Effector memory CD4-positive, alpha-beta T cell (primary cell): ENCODE data around the gene AQR.

Experiments
- DNase-seq, 3 donors: peaks; one replicate each; pipeline ENCODE4 v3.0.0-alpha.2; 2020
- H3K27ac ChIP-seq: 2 replicates; pipeline ENCODE4 v1.7.0; 2013; ENCODE audit warnings: mild to moderate bottlenecking, low read length, moderate library complexity; ENCODE audit not compliant: insufficient read depth, poor library complexity, severe bottlenecking
- H3K27me3 ChIP-seq: replicated peaks from 2 replicates; pipeline ENCODE4 v1.7.0; 2013; ENCODE audit warnings: mild to moderate bottlenecking, low read length; ENCODE audit not compliant: insufficient read depth, control insufficient read depth, poor library complexity, severe bottlenecking
- H3K36me3 ChIP-seq: 2 replicates; pipeline ENCODE4 v1.7.0; 2013; ENCODE audit warnings: mild to moderate bottlenecking, low read length, moderate library complexity; ENCODE audit not compliant: control insufficient read depth, insufficient read depth
- H3K4me1 ChIP-seq: 2 replicates; pipeline ENCODE4 v1.7.0; 2013; ENCODE audit warnings: low read length, mild to moderate bottlenecking; ENCODE audit not compliant: control insufficient read depth, insufficient read depth, poor library complexity, severe bottlenecking
- H3K4me3 ChIP-seq: 2 replicates; pipeline ENCODE4 v1.7.0; 2013; ENCODE audit warnings: low read length, low read depth, mild to moderate bottlenecking; ENCODE audit not compliant: insufficient read depth, poor library complexity, severe bottlenecking
- H3K9me3 ChIP-seq: 2 replicates; pipeline ENCODE4 v1.7.0; 2013; ENCODE audit warnings: mild to moderate bottlenecking, low read length, moderate library complexity; ENCODE audit not compliant: control insufficient read depth

Gene AQR

DNA sequence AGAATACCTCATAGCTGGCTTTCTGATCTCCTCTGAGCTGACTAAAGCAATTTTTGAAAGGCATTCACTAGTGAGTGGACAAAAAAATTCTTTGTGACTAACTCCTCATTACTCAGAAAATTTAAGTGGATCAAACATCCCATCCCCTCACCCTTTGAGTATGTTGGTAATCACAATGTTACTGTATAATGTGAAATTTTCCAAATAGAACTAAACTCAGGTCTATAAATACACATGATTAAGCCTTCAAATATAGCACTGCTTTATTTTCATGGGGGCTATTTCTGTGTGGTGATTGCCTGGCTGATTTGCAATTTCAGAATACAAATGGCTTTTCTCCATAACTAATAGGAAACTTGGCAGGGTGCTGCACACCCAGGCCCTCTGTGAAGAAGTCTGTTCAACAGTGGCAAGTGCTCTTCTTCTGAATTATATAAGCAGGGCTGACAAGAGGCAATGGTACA is 128.2 kb downstream of the AQR start:
- Histone ChIP-seq H3K27ac (no peak overlapping the region), H3K27me3 (no peaks in the 10 kb centered on the region), H3K4me3 (no peak overlapping the region), H3K4me1 (no peaks in the 10 kb centered on the region), H3K9me3 (no peaks in the 10 kb centered on the region), H3K36me3 (no peaks in the 10 kb centered on the region)
- DNase-seq: no peak

DNA sequence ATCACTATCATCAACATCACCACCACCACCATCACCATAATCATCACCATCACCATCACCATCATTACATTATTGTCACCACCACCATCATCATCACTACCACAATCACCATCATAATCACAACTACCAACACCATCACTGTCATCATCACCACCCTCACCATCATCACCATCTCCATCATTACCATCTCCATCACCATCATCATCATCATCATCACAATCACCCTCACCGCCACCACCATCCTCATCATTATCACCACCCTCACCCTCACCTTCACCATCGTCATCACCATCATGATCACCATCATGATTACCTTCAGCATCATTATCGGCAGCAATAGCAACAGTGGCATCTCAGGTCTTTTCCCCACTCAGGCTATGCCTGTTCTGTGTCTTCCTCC is 131.3 kb downstream of the AQR start:
- no peak for DNase-seq
- no peaks in the 10 kb centered on the region for H3K4me1 ChIP-seq
- H3K9me3 ChIP-seq: no peaks in the 10 kb centered on the region
- H3K27me3 ChIP-seq: no peaks in the 10 kb centered on the region
- H3K27ac ChIP-seq: no peak overlapping the region
- H3K4me3 ChIP-seq: no peak overlapping the region
- no peaks in the 10 kb centered on the region for H3K36me3 ChIP-seq

DNA sequence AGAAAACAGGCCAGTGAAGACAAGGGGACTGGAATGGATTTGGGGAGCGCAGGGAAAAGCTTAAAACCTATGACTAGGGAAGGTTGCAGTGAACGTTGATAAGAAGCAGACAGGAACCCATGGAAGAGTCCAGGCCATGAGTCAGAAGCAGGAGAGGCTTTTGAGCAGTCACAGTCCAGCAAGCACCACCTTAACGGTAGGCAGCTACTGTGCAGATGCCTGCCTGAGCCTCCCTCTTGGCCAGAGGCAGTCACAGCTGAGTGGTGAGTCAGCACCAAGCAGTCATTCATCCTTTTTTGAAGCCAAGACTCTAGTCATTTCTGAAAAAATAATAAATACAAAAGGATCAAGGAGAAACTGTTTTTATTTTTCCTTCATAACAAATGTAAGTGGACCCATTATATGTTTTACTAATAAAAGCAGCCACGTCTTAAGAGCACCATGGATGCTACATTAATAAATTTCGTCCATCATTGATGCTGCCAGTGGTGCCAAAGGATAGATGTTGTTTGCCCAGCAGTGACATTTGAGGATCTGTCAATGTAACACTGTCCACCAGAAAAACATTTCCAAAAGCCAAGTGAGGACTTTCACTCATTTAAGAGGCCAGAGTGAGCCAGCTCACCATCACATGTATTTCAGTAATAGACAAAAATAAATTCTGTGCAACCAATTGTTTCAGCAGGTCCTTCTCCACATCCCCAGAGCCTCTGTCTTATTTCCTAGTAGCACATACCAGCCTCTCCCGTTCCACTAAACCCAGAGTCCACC is 132.1 kb downstream of the AQR start:
- Histone ChIP-seq H3K27me3 (no peaks in the 10 kb centered on the region), H3K4me1 (no peaks in the 10 kb centered on the region), H3K4me3 (no peak overlapping the region), H3K36me3 (no peaks in the 10 kb centered on the region), H3K9me3 (no peaks in the 10 kb centered on the region), H3K27ac (no peak overlapping the region)
- no peak for DNase-seq

DNA sequence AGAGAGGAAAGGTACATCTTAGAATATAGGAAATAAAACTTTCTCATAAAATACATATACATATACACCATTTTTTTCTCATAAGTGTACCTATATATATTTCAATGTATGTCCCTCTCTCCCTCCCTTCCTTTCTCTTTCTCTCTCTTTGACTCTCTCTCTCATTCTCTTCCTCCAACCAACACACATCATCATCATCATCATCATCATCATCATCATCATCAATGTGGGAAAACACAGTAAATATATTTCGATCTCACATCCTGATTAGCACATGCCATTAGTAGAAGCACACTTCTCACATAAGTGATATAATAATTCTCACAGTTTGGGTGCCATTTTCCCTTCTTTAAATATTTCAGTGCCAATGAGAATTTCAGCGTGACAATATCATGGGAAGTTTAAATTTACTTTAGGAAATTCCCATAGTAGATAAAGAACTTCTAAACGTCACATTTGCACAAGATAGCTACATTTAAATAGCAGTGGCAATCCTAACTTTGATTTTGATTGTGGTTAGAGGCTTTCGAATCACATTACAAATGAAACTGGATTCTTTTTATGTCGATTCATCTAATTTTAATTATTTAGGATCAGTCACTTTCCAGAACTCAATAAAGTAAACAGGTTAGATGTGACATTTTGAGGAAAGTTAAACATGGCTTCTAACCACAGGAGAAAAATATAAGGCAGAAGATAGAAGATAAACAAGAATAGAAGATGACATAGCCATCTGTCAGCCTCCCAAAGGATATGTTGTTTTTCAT is 141.2 kb downstream of the AQR start:
- no peaks in the 10 kb centered on the region for H3K36me3 ChIP-seq
- peaks cover 2% of the 10 kb centered on the region for H3K27me3 ChIP-seq

DNA sequence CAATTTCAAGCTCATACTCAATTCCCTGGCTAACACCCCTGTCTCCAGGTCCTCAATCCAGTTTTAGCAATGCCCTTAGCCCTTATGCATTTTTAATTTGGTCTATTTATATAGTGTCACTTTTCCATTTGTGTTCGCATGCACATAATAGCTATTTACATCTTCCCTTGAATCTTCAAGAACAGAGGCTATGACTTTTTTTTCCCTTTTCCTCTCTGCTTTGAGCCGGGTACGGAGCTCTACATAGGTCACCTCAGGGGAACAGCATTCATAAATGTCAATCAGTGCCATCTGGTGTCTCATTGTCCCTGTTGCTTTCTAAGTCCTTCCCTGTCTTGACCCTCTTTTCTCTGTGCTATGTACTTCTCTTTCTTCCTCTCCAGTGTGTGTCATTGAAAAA is 147.7 kb downstream of the AQR start:
- Histone ChIP-seq H3K9me3 (no peaks in the 10 kb centered on the region), H3K4me3 (no peak overlapping the region), H3K27ac (no peak overlapping the region), H3K27me3 (peaks cover 2% of the 10 kb centered on the region), H3K36me3 (no peaks in the 10 kb centered on the region), H3K4me1 (no peaks in the 10 kb centered on the region)
- DNase-seq: no peak

More for the DNA sequence above, 141.2 kb downstream of the AQR start:
- Histone ChIP-seq H3K9me3 (no peaks in the 10 kb centered on the region), H3K27ac (no peak overlapping the region), H3K4me3 (no peak overlapping the region), H3K4me1 (no peaks in the 10 kb centered on the region)
- DNase-seq: no peak

DNA sequence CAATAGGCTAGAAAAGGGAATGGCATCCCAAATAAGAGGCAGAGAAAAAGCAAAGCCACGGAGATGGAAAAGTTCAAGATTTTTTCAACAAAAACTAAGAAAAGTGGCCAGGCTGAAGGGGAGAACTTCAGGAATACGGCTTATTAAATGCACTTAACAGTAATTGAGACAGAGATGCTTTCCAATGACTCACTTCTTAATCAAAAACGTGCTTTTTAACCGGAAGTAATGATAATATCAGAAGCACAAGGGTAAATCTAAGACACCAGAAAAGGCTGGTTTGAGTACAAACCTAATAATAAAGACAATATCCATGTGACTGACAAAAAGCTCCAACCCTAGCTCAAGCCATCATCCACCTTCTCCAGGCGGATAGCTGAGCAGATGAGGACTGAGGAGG is 149.4 kb downstream of the AQR start:
- H3K27me3 ChIP-seq: peaks cover 2% of the 10 kb centered on the region
- H3K27ac ChIP-seq: no peak overlapping the region
- H3K4me1 ChIP-seq: no peaks in the 10 kb centered on the region
- H3K36me3 ChIP-seq: no peaks in the 10 kb centered on the region
- DNase-seq: no peak
- H3K9me3 ChIP-seq: no peaks in the 10 kb centered on the region
- no peak overlapping the region for H3K4me3 ChIP-seq

DNA sequence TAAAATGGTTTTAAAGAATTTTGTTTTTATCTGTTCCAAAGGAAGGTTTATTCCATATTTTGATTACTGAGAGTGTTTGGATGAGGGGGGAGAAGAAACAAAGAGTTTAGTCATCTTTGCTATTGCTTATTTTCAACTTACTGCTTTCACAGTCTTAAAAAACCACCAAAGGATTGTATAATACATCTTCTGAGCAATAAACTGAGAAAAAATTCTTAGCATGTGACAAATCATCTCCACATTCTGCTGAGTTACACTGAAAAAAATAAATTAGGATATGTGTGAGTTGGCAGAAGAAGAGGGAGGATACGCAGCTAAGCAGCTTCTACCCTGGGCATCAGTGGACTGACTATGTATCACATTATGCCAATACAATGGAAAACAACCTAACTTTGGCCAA is 151.0 kb downstream of the AQR start:
- no peak overlapping the region for H3K4me3 ChIP-seq
- no peaks in the 10 kb centered on the region for H3K4me1 ChIP-seq
- H3K36me3 ChIP-seq: no peaks in the 10 kb centered on the region
- H3K27ac ChIP-seq: no peak overlapping the region
- no peaks in the 10 kb centered on the region for H3K9me3 ChIP-seq
- no peaks in the 10 kb centered on the region for H3K27me3 ChIP-seq
- DNase-seq: no peak

DNA sequence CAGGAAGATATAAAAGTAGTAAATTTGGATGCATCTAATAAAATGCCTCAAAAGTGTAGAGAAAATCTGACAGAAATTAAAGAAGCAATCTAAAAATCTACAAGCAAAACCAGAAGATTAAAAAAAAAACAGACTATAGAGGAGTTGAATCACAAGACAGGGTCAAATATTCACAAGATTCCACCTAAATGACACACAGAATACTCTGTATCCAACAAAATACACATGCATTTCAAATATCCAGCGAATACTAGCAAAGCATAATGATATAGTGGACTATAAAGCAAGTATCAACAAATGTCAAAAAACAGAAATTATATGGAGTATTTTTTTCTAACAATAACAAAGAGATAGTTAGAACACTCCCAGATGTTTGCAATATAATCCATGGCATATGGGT is 153.7 kb downstream of the AQR start:
- Histone ChIP-seq H3K27ac (no peak overlapping the region), H3K27me3 (no peaks in the 10 kb centered on the region), H3K4me1 (no peaks in the 10 kb centered on the region), H3K4me3 (no peak overlapping the region), H3K9me3 (no peaks in the 10 kb centered on the region), H3K36me3 (no peaks in the 10 kb centered on the region)
- DNase-seq: no peak

DNA sequence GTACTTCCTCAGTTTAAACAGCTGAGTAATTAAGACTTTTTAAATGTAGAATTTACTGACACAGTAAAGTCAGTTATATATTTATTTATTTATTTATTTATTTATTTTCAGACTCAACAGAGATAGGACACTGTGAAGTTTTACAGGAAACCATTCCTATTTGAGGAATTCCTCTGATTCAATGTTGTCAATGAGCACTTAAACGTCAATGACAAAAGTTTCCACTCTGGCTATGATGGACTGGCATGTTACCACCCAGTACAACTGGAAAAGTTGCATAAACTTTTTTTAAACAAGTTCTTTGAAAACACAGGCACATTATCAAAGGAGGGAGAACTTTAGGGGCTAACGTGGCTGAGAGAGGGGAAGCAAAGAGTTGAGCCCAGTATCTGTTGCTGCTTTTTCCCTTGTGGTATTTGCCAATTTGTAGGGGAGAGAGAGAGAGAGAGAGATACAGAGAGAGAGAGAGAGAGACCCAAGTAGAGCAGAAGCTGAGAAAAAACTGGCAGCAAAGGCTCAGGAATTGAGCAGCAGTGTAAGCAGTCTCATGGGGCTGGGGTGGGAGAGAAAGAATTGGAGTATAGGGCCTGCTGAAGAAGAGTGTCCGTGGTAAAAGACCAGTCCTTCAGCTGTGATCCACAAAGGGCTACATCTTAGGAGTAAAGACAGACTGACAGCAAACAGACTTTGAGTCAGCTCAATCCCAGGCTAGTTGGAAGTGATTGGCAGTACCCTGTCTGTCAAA is 155.9 kb downstream of the AQR start:
- H3K4me1 ChIP-seq: no peaks in the 10 kb centered on the region
- no peak for DNase-seq
- H3K36me3 ChIP-seq: no peaks in the 10 kb centered on the region
- H3K9me3 ChIP-seq: no peaks in the 10 kb centered on the region
- H3K27ac ChIP-seq: no peak overlapping the region
- no peak overlapping the region for H3K4me3 ChIP-seq
- no peaks in the 10 kb centered on the region for H3K27me3 ChIP-seq
